ENCODE measurements around the gene HPS3. TPM values are rescaled to one million over a fixed set of nuclear protein-coding genes. Genes with fewer than 3 reads are reported as not detected.

HPS3 gene
- polyA plus RNA-seq, 2 of the 4 experiments (the other 2 are of a cell fraction), result 28.4 to 48.0 TPM

DNA sequence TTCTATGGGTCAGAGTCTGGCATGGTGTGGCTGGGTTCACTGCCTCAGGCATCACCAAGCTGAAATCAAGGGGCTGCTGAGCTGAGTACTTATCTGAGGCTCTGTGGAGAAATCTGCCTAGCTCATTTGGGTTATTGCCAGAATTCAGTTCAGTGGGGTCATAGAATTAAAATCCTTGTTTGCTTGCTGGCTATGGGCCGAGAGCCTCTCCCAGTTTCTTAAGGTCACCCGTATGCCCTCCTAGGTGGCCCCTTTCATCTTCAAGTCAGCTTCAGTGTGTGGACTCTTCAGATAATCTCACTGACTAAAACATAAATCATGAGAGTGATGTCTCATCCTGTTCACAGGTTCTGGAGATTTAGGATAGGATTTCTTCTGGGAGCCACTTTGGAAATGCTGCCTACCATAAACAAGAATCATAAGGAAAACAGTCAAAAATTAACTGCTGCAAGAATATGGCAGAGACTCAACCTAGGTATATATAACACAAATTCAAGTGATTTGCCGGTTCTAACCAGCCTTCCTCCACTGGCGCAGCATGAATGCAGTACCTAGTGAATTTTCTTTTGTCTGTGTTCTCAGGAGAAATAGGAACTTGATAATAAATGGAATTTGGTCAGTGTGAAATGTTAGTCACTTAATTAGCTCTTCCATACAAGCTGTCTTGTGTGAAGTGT, 86.9 kb downstream of the HPS3 start (continued):
- TF ChIP-seq, protein P1, sequence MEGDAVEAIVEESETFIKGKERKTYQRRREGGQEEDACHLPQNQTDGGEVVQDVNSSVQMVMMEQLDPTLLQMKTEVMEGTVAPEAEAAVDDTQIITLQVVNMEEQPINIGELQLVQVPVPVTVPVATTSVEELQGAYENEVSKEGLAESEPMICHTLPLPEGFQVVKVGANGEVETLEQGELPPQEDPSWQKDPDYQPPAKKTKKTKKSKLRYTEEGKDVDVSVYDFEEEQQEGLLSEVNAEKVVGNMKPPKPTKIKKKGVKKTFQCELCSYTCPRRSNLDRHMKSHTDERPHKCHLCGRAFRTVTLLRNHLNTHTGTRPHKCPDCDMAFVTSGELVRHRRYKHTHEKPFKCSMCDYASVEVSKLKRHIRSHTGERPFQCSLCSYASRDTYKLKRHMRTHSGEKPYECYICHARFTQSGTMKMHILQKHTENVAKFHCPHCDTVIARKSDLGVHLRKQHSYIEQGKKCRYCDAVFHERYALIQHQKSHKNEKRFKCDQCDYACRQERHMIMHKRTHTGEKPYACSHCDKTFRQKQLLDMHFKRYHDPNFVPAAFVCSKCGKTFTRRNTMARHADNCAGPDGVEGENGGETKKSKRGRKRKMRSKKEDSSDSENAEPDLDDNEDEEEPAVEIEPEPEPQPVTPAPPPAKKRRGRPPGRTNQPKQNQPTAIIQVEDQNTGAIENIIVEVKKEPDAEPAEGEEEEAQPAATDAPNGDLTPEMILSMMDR (IDR thresholded peaks at IDR 0.05), result no peak
- TF ChIP-seq ZSCAN20 (CRISPR knock-in tag; IDR thresholded peaks at IDR 0.05) (no peak), HEYL (CRISPR knock-in tag; IDR thresholded peaks at IDR 0.05) (no peak), EHMT2 (IDR thresholded peaks at IDR 0.05; ENCODE audit: low read depth) (no peak), CBX2 (IDR thresholded peaks at IDR 0.05; ENCODE audit: borderline replicate concordance, low read depth) (no peak), ESRRA (IDR thresholded peaks at IDR 0.05; ENCODE audit: borderline replicate concordance, low read length) (0 out of 2 replicates have a peak, but pooled peaks have one; percentile 40), POLR2A (IDR thresholded peaks at IDR 0.05; ENCODE audit: low read length) (no peak), HOXA7 (CRISPR knock-in tag; IDR thresholded peaks at IDR 0.05) (no peak), HOXB5 (CRISPR knock-in tag; IDR thresholded peaks at IDR 0.05) (peak; percentile 67; the same call in 1 of the 2 replicates), EP300 (IDR thresholded peaks at IDR 0.05) (peak; percentile 80 to 92; a peak in 3 of 5 replicates), KDM1A (IDR thresholded peaks at IDR 0.05; ENCODE audit: low read depth) (no peak), FOSB (CRISPR knock-in tag; IDR thresholded peaks at IDR 0.05) (no peak), JUNB (IDR thresholded peaks at IDR 0.05) (peak; percentile 85)
- TF ChIP-seq, protein P2, sequence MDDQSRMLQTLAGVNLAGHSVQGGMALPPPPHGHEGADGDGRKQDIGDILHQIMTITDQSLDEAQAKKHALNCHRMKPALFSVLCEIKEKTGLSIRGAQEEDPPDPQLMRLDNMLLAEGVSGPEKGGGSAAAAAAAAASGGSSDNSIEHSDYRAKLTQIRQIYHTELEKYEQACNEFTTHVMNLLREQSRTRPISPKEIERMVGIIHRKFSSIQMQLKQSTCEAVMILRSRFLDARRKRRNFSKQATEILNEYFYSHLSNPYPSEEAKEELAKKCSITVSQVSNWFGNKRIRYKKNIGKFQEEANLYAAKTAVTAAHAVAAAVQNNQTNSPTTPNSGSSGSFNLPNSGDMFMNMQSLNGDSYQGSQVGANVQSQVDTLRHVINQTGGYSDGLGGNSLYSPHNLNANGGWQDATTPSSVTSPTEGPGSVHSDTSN (IDR thresholded peaks at IDR 0.05), result no peak

DNA sequence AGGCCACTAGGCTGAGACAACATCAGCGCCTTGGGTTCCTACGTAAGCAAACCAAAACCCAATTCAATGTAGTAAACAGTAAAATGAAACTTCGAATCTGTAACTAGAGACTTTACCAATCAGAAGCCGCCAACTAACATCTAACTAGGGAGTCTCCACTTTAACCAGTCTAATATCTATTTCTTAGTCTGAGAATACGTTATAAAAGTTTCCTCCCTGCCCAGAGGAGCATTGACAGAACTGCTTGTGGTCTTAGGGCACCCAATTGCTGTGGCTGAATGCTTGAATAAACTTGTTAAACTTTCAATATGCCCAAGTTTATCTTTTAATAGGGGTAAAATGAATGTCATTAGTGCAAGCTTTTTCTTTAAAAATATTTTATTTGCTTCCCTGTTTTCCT, 87.9 kb downstream of the HPS3 start:
- POLR2A ChIA-PET, result interaction anchor here (2.1 kb wide), 1 partner anchor 38 kb away, joined by 13 read pairs; no protein-coding TSS in a partner anchor
- FAIRE-seq, result no peak
- CTCF ChIA-PET, result interaction anchor here (1.0 to 2.2 kb wide), 2 partner anchors 23 to 97 kb away, joined by 3 to 10 read pairs; no protein-coding TSS in a partner anchor
- TF ChIP-seq, protein P3, sequence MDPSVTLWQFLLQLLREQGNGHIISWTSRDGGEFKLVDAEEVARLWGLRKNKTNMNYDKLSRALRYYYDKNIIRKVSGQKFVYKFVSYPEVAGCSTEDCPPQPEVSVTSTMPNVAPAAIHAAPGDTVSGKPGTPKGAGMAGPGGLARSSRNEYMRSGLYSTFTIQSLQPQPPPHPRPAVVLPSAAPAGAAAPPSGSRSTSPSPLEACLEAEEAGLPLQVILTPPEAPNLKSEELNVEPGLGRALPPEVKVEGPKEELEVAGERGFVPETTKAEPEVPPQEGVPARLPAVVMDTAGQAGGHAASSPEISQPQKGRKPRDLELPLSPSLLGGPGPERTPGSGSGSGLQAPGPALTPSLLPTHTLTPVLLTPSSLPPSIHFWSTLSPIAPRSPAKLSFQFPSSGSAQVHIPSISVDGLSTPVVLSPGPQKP (IDR thresholded peaks at IDR 0.05; ENCODE audit: low read depth, low read length), result no peak
- TF ChIP-seq MYC (IDR thresholded peaks at IDR 0.05; ENCODE audit: borderline replicate concordance, low read length), result no peak
- TF ChIP-seq JUN (IDR thresholded peaks at IDR 0.05), result no peak
- TF ChIP-seq KDM1A (IDR thresholded peaks at IDR 0.05; ENCODE audit: low read depth), result no peak
- no peak for TF ChIP-seq ZC3H11A (IDR thresholded peaks at IDR 0.05)
- TF ChIP-seq ZFP36 (IDR thresholded peaks at IDR 0.05; ENCODE audit: borderline replicate concordance, partially characterized antibody), result no peak
- TF ChIP-seq, protein P4, sequence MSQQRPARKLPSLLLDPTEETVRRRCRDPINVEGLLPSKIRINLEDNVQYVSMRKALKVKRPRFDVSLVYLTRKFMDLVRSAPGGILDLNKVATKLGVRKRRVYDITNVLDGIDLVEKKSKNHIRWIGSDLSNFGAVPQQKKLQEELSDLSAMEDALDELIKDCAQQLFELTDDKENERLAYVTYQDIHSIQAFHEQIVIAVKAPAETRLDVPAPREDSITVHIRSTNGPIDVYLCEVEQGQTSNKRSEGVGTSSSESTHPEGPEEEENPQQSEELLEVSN (IDR thresholded peaks at IDR 0.05; ENCODE audit: borderline replicate concordance, low read depth), result no peak
- TF ChIP-seq CHD2 (IDR thresholded peaks at IDR 0.05; ENCODE audit: low read length, partially characterized antibody), result no peak
- TF ChIP-seq, protein P5, sequence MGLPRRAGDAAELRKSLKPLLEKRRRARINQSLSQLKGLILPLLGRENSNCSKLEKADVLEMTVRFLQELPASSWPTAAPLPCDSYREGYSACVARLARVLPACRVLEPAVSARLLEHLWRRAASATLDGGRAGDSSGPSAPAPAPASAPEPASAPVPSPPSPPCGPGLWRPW (IDR thresholded peaks at IDR 0.05), result no peak
- Histone ChIP-seq H3K27ac (peak overlapping the region; percentile 25 to 86; a peak in 4 of 6 replicates), H3K4me3 (no peak overlapping the region), H3K4me2 (no peak overlapping the region), H3K9me3 (no peaks in the 10 kb centered on the region), H3K4me1 (peaks cover 53% of the 10 kb centered on the region)
- 90% methylated on average over 5 of the region's 5 CpGs for WGBS (ENCODE audit: missing lambda C conversion rate)
- ATAC-seq, result no peak
- no peak for DNase-seq (ENCODE audit: low read depth in 1 of 2, low spot score in 1 of 2)
